HepG2 (cell line): Measurements from ENCODE around the gene ENC1. TPM values are rescaled to one million over a fixed set of nuclear protein-coding genes. Genes with fewer than 3 reads are reported as not detected.

Source experiments
- ATAC-seq: fragments of 200-7000 bp; cut with Tn5 transposase; 3 replicates; pipeline ENCODE4 v1.9.1; 2020; ENCODE audit warnings: mild to moderate bottlenecking, moderate library complexity
- BruUV-seq: library from RNA; stranded (reverse); fragments of 400-500 nt; replicated peaks from 2 replicates; lab custom pipeline; 2021; lab: Mats Ljungman, UMichigan
- CTCF ChIA-PET: fragments of 300-600 bp; formaldehyde crosslinking; extraction: SDS; loops from one replicate; lab custom pipeline; 2021; ENCODE audit warnings: low total read pairs, inconsistent platforms, low intra/inter-chr PET ratio; lab: Yijun Ruan, JAX
- POLR2A ChIA-PET: fragments of 350-600 bp; sonication (Branson Sonifier 250); formaldehyde crosslinking; loops from one replicate; lab custom pipeline; 2020; ENCODE audit warnings: antibody characterized with exemption, inconsistent platforms; lab: Yijun Ruan, JAX
- DNase-seq: peaks from one replicate; pipeline ENCODE4 v3.0.0-alpha.2; 2015; ENCODE audit warnings: low spot score
- FAIRE-seq: peaks from 3 replicates; lab custom pipeline; 2011; peaks lifted over from hg19 to GRCh38; lab: Jason Lieb, UNC
- H2AFZ ChIP-seq: one replicate; pipeline ENCODE4 v1.6.1; 2011; ENCODE audit warnings: low read length, inconsistent platforms
- H3K27ac ChIP-seq: fragments of 300-600 bp; 3 replicates; pipeline ENCODE4 v1.8.0; 2011; ENCODE audit warnings: mixed run types, mild to moderate bottlenecking, mixed read lengths, low read length, inconsistent platforms; ENCODE audit not compliant: insufficient read depth; ENCODE audit errors: extremely low read length
- H3K27me3 ChIP-seq, 2 experiments: fragments of 200-600 bp in 1 of 2; 2 replicates in 1 of 2; 3 replicates in 1 of 2; pipeline versions ENCODE4 v1.6.0 to v1.8.0; 2011; ENCODE audit warnings: low read length in 2 of 2, mild to moderate bottlenecking in 2 of 2, moderate library complexity in 2 of 2, inconsistent platforms in 1 of 2; ENCODE audit not compliant: insufficient read depth in 2 of 2, control insufficient read depth in 1 of 2
- H3K36me3 ChIP-seq, 2 experiments: fragments of 200-600 bp in 1 of 2; replicated peaks in 1 of 2; 2 replicates in 1 of 2; 3 replicates in 1 of 2; pipeline versions ENCODE4 v1.5.1 to v1.8.0; 2011; ENCODE audit warnings: low read length in 2 of 2, inconsistent platforms in 1 of 2; ENCODE audit not compliant: insufficient read depth in 2 of 2, control insufficient read depth in 1 of 2
- H3K4me1 ChIP-seq: 2 replicates; pipeline ENCODE4 v1.5.1; 2012; ENCODE audit warnings: low read length, inconsistent platforms; ENCODE audit not compliant: insufficient read depth
- H3K4me2 ChIP-seq: 2 replicates; pipeline ENCODE4 v1.6.0; 2011; ENCODE audit warnings: low read depth, low read length, inconsistent platforms
- H3K4me3 ChIP-seq, 3 experiments: fragments of 200-600 bp in 1 of 3; sonication (generic), shearing (Covaris generic) in 1 of 3; replicated peaks in 1 of 3; 2 replicates each; pipeline ENCODE4 v1.5.1; 2011 to 2016; ENCODE audit warnings: low read length in 3 of 3, inconsistent platforms in 2 of 3, low read depth in 2 of 3, mild to moderate bottlenecking in 2 of 3, control low read depth in 1 of 3, mixed read lengths in 1 of 3; ENCODE audit not compliant: insufficient read depth in 1 of 3
- H3K79me2 ChIP-seq: one replicate; pipeline ENCODE4 v1.6.1; 2011; ENCODE audit warnings: low read length, inconsistent platforms; ENCODE audit not compliant: insufficient read depth
- H3K9ac ChIP-seq: 2 replicates; pipeline ENCODE4 v1.6.0; 2011; ENCODE audit warnings: mild to moderate bottlenecking, low read depth, low read length, inconsistent platforms; ENCODE audit not compliant: insufficient read depth
- H3K9me3 ChIP-seq: 2 replicates; pipeline ENCODE4 v1.5.1; 2012; ENCODE audit warnings: mild to moderate bottlenecking, low read length
- H4K20me1 ChIP-seq: 2 replicates; pipeline ENCODE4 v1.6.0; 2011; ENCODE audit warnings: inconsistent platforms, mild to moderate bottlenecking, low read length, moderate library complexity; ENCODE audit not compliant: insufficient read depth
- ARID3A ChIP-seq: IDR thresholded peaks from 2 replicates; pipeline ENCODE4 v1.6.1; 2012; ENCODE audit warnings: low read depth, low read length, improper control_type of control experiment
- ASH2L ChIP-seq: fragments of 300-600, 200-600 bp; sonication (generic); IDR thresholded peaks from 2 replicates; pipeline ENCODE4 v1.7.0; 2017; ENCODE audit warnings: low read depth, mild to moderate bottlenecking, moderate library complexity, mixed read lengths, low read length; ENCODE audit not compliant: insufficient read length
- HNF4A ChIP-seq: sonication (generic); formaldehyde crosslinking; IDR thresholded peaks from 2 replicates; pipeline ENCODE4 v1.4.0; 2020; ENCODE audit warnings: missing genetic modification reagents
- HNRNPL ChIP-seq: fragments of 200-400 bp; formaldehyde crosslinking; IDR thresholded peaks from 2 replicates; pipeline ENCODE4 v1.6.1; 2017; ENCODE audit warnings: mild to moderate bottlenecking, low read depth, low read length
- NR2C2 ChIP-seq: sonication (generic); formaldehyde crosslinking; IDR thresholded peaks from 2 replicates; pipeline ENCODE4 v1.4.0; 2020; ENCODE audit warnings: missing genetic modification reagents, mild to moderate bottlenecking, moderate library complexity, borderline replicate concordance
- RXRA ChIP-seq: sonication (generic); formaldehyde crosslinking; IDR thresholded peaks from 2 replicates; pipeline ENCODE4 v1.5.1; 2020; ENCODE audit warnings: missing genetic modification reagents
- SOX13 ChIP-seq, 3 experiments: fragments of 450-650 bp in 1 of 3; sonication (generic) in 1 of 3; formaldehyde crosslinking in 1 of 3; IDR thresholded peaks in 2 of 3; conservative IDR thresholded peaks in 1 of 3; 2 replicates each; pipeline versions ENCODE4 v1.5.0 to v1.6.1; 2016 to 2020; ENCODE audit warnings: antibody characterized with exemption in 1 of 3, mild to moderate bottlenecking in 1 of 3, missing compliant biosample characterization in 1 of 3, missing genetic modification reagents in 1 of 3, moderate library complexity in 1 of 3
- SOX5 ChIP-seq: IDR thresholded peaks from 2 replicates; pipeline ENCODE4 v1.6.1; 2016; ENCODE audit warnings: borderline replicate concordance
- STAG1 ChIP-seq: sonication (generic); formaldehyde crosslinking; IDR thresholded peaks from 2 replicates; pipeline ENCODE4 v1.4.0; 2020; ENCODE audit warnings: missing genetic modification reagents
- THAP8 ChIP-seq: sonication (generic); formaldehyde crosslinking; IDR thresholded peaks from 2 replicates; pipeline ENCODE4 v1.5.1; 2020; ENCODE audit warnings: missing genetic modification reagents, mild to moderate bottlenecking, borderline replicate concordance
- ZBTB26 ChIP-seq: IDR thresholded peaks from 2 replicates; pipeline ENCODE4 v1.6.1; 2016; ENCODE audit warnings: missing compliant biosample characterization, missing genetic modification reagents, borderline replicate concordance
- ZBTB7A ChIP-seq: sonication (generic); formaldehyde crosslinking; IDR thresholded peaks from 2 replicates; pipeline ENCODE4 v1.8.0; 2022; ENCODE audit warnings: mild to moderate bottlenecking, missing genetic modification reagents
- ZBTB7B ChIP-seq: sonication (generic); formaldehyde crosslinking; IDR thresholded peaks from 2 replicates; pipeline ENCODE4 v1.4.0; 2020; ENCODE audit warnings: missing genetic modification reagents
- ZC3H13 ChIP-seq: sonication (generic); formaldehyde crosslinking; IDR thresholded peaks from 2 replicates; pipeline ENCODE4 v1.8.1; 2023; ENCODE audit warnings: mild to moderate bottlenecking, missing genetic modification reagents, moderate library complexity
- ZNF274 ChIP-seq: sonication (generic); formaldehyde crosslinking; IDR thresholded peaks from 2 replicates; pipeline ENCODE4 v1.5.1; 2020; ENCODE audit warnings: mild to moderate bottlenecking, missing genetic modification reagents
- ZNF710 ChIP-seq: sonication (generic); formaldehyde crosslinking; IDR thresholded peaks from 2 replicates; pipeline ENCODE4 v1.5.0; 2020; ENCODE audit warnings: mild to moderate bottlenecking, missing genetic modification reagents, borderline replicate concordance
- ZNF792 ChIP-seq: IDR thresholded peaks from 2 replicates; pipeline ENCODE4 v1.6.1; 2016
- WGBS: methylation state at CpG from one replicate; pipeline ENCODE4 v1.1.6; 2017; ENCODE audit warnings: low lambda C conversion rate; 5-methylcytosine and 5-hydroxymethylcytosine counted together
- in situ Hi-C: cut with HindIII; loops from 2 replicates; pipeline ENCODE4 v1.10.0; 2017; ENCODE audit warnings: low pct_unique_long_range_greater_than_20kb; ENCODE audit not compliant: extremely low pct_ligation_motif_present
- intact Hi-C: fragments of 100-400 bp; cut with micrococcal nuclease; formaldehyde crosslinking; loops from one replicate; pipeline ENCODE4 v1.10.0; 2022; ENCODE audit not compliant: unreplicated experiment
- polyA plus RNA-seq, 8 experiments: library from polyadenylated mRNA; depleted of rRNA in 3 of 8; stranded (reverse) in 7 of 8; unstranded in 1 of 8; fragments of >200 nt; fragmentation: Illumina TruSeq in 4 of 8; extraction: Trizol in 4 of 8; gene quantifications; 2 replicates each; pipeline versions ENCODE4 v1.2.1 to v1.2.3, GENCODE V29; 2011 to 2016; ENCODE audit warnings: low read depth in 4 of 8, missing spikeins in 1 of 8, mixed read lengths in 1 of 8; ENCODE audit not compliant: insufficient read depth in 1 of 8
- total RNA-seq, 5 experiments: library from RNA; depleted of rRNA; stranded (reverse); fragments of >200 nt; fragmentation: Illumina TruSeq; extraction: Trizol; gene quantifications; 2 replicates each; pipeline ENCODE4 v1.2.3, GENCODE V29; 2016; ENCODE audit warnings: low read depth in 1 of 5

Gene ENC1
- total and polyA plus RNA-seq, 2 of the 13 experiments (the other 11 are each of a cell fraction or from before 2014, with no cell fraction given) = 63.8 to 64.4 TPM

GRCh38 chr5:74619308-74619707 is 21.2 kb downstream of the ENC1 start:
- WGBS = 0% methylated on average over 1 of the region's 1 CpG
- Histone ChIP-seq H3K27me3 (no peaks in the 10 kb centered on the region), H3K9ac (no peak overlapping the region), H4K20me1 (no peaks in the 10 kb centered on the region), H3K4me1 (peaks cover 36% of the 10 kb centered on the region), H3K4me3 (peak overlapping the region in 1 of 3 experiments; percentile 20; a peak in 1 of 6 replicates), H3K36me3 (no peaks in the 10 kb centered on the region), H3K27ac (peak overlapping the region; percentile 13), H2AFZ (no peak overlapping the region), H3K4me2 (peak overlapping the region; percentile 33), H3K79me2 (no peaks in the 10 kb centered on the region), H3K9me3 (peaks cover 4% of the 10 kb centered on the region; the same call in 1 of the 2 replicates)
- BruUV-seq = no TSS peak
- ChIA-PET POLR2A (interaction anchor here (1.0 kb wide), 1 partner anchor 21 kb away, joined by 6 read pairs; the partner anchor contains the start of gene ENC1), CTCF (no interaction called here)
- ATAC-seq (peak; percentile 86), DNase-seq (peak; percentile 79), FAIRE-seq (peak; percentile 80)
- in situ Hi-C loops = no loop called here
- intact Hi-C loops = no loop called here
- TF ChIP-seq RXRA (CRISPR knock-in tag) = peak; percentile 50; the same call in 1 of the 2 replicates
- 0 out of 2 replicates have a peak, but pooled peaks have one; percentile 65 for TF ChIP-seq ZBTB26 (CRISPR knock-in tag)
- no peak for TF ChIP-seq ARID3A
- 0 out of 2 replicates have a peak, but pooled peaks have one; percentile 18 for TF ChIP-seq HNRNPL
- peak; percentile 20; the same call in 1 of the 2 replicates for TF ChIP-seq ZBTB7A (CRISPR knock-in tag)
- TF ChIP-seq ZNF274 = no peak
- no peak for TF ChIP-seq SOX13 (IDR thresholded peaks at IDR 0.05)
- peak in 1 of 2 experiments; percentile 76; a peak in 2 of 4 replicates for TF ChIP-seq SOX13 (CRISPR knock-in tag; conservative IDR thresholded peaks at IDR 0.05 in 1 of 2, IDR thresholded peaks at IDR 0.05 in 1 of 2)
- peak; percentile 87 for TF ChIP-seq ZBTB7B (CRISPR knock-in tag)
- TF ChIP-seq HNF4A (CRISPR knock-in tag) = peak; percentile 68
- 0 out of 2 replicates have a peak, but pooled peaks have one; percentile 17 for TF ChIP-seq ZNF710 (CRISPR knock-in tag)
- TF ChIP-seq ZC3H13 (CRISPR knock-in tag) = no peak
- TF ChIP-seq SOX5 (CRISPR knock-in tag) = peak; percentile 42; the same call in 1 of the 2 replicates
- TF ChIP-seq THAP8 (CRISPR knock-in tag) = no peak
- 0 out of 2 replicates have a peak, but pooled peaks have one; percentile 19 for TF ChIP-seq STAG1 (CRISPR knock-in tag)
- TF ChIP-seq ZNF792 (CRISPR knock-in tag) = peak; percentile 38; the same call in 1 of the 2 replicates
- peak; percentile 32; the same call in 1 of the 2 replicates for TF ChIP-seq NR2C2
- no peak for TF ChIP-seq ASH2L
